Prostate gland (tissue), 2 donors: ENCODE measurements around the gene MYO1D.

Experiments
- CTCF ChIP-seq, 4 experiments: fragments of 200-600 bp in 2 of 4; fragments of 450-650 bp in 2 of 4; sonication (generic) in 2 of 4; IDR thresholded peaks; 1 replicate in 3 of 4; 2 replicates in 1 of 4; pipeline ENCODE4 v1.5.1; 2016 to 2019; ENCODE audit warnings: antibody characterized with exemption in 4 of 4, mild to moderate bottlenecking in 2 of 4, moderate library complexity in 2 of 4
- POLR2A ChIP-seq: fragments of 450-650 bp; IDR thresholded peaks from one replicate; pipeline ENCODE4 v1.6.1; 2016; ENCODE audit warnings: antibody characterized with exemption, mild to moderate bottlenecking
- POLR2AphosphoS5 ChIP-seq: sonication (generic); formaldehyde crosslinking; IDR thresholded peaks from one replicate; pipeline ENCODE4 v1.6.1; 2017; ENCODE audit warnings: antibody characterized with exemption

- no peak for TF ChIP-seq POLR2AphosphoS5
- TF ChIP-seq CTCF (IDR thresholded peaks at IDR 0.05), result no peak
- TF ChIP-seq POLR2A, result no peak
These were observed 413.6 kb downstream of the MYO1D start for GRCh38 chr17:32463304-32463703.
